Upper lobe of left lung (tissue), 4 donors: ENCODE results near the gene GRM5.
"Not testable (repeated sequence)": the region's sequence is repeated elsewhere in the genome, so short reads cannot be mapped to it uniquely, and the experiment has no call there.

ENCODE experiments used
- EP300 ChIP-seq, 4 donors: sonication (generic); formaldehyde crosslinking; IDR thresholded peaks; one replicate each; pipeline ENCODE4 v1.5.1; 2017; ENCODE audit warnings: antibody characterized with exemption in 4 of 4, control low read depth in 2 of 4
- POLR2A ChIP-seq, 4 donors: fragments of 450-650 bp; IDR thresholded peaks; one replicate each; pipeline ENCODE4 v1.5.1; 2016 to 2017; ENCODE audit warnings: antibody characterized with exemption in 4 of 4, mild to moderate bottlenecking in 2 of 4
- TF ChIP-seq, protein P1 (sequence below), 6 experiments: fragments of 450-650 bp in 4 of 6; fragments of 200-600 bp in 2 of 6; sonication (generic) in 2 of 6; IDR thresholded peaks; one replicate each; pipeline ENCODE4 v1.5.1; 2016 to 2019; ENCODE audit warnings: antibody characterized with exemption in 6 of 6

- TF ChIP-seq, protein P1, sequence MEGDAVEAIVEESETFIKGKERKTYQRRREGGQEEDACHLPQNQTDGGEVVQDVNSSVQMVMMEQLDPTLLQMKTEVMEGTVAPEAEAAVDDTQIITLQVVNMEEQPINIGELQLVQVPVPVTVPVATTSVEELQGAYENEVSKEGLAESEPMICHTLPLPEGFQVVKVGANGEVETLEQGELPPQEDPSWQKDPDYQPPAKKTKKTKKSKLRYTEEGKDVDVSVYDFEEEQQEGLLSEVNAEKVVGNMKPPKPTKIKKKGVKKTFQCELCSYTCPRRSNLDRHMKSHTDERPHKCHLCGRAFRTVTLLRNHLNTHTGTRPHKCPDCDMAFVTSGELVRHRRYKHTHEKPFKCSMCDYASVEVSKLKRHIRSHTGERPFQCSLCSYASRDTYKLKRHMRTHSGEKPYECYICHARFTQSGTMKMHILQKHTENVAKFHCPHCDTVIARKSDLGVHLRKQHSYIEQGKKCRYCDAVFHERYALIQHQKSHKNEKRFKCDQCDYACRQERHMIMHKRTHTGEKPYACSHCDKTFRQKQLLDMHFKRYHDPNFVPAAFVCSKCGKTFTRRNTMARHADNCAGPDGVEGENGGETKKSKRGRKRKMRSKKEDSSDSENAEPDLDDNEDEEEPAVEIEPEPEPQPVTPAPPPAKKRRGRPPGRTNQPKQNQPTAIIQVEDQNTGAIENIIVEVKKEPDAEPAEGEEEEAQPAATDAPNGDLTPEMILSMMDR (IDR thresholded peaks at IDR 0.05) = not testable (repeated sequence)
- not testable (repeated sequence) for TF ChIP-seq EP300, POLR2A (IDR thresholded peaks at IDR 0.05)
These were observed 117.8 kb downstream of the GRM5 start for GRCh38 chr11:88947843-88948572.
